ENCODE data around the gene PLLP. TPM values are rescaled to one million over a fixed set of nuclear protein-coding genes. Genes with fewer than 3 reads are reported as not detected.

The PLLP gene
- total RNA-seq, 1 donor from 2014 or later, result 0.86 TPM

GRCh38 chr16:57284952-57285363, 486 bp upstream of the PLLP start:
- H3K27me3 ChIP-seq, result peaks cover 48% of the 10 kb centered on the region

GRCh38 chr16:57283959-57284208, 588 bp downstream of the PLLP start:
- Mint-ChIP-seq H3K36me3 (no peaks in the 10 kb centered on the region), H3K27me3 (ENCODE audit: insufficient read depth, low read depth) (peaks cover 31% of the 10 kb centered on the region), H3K4me1 (no peaks in the 10 kb centered on the region), H3K4me3 (peak overlapping the region; percentile 84), H3K9me3 (no peaks in the 10 kb centered on the region), H3K27ac (no peak overlapping the region)
- peak overlapping the region; percentile 96 for H2AFZ ChIP-seq (replicated peaks)
- H3F3A ChIP-seq (ENCODE audit: low read depth), result no peaks in the 10 kb centered on the region
- H3K27ac ChIP-seq, result no peak overlapping the region
- H3K36me3 ChIP-seq, result no peaks in the 10 kb centered on the region
- H3K9me3 ChIP-seq (ENCODE audit: low read depth), result no peaks in the 10 kb centered on the region
- H3K4me3 ChIP-seq, result peak overlapping the region; percentile 72
- H4K20me1 ChIP-seq (ENCODE audit: low read depth), result no peaks in the 10 kb centered on the region
- H3K9ac ChIP-seq, result no peak overlapping the region
- H3K79me2 ChIP-seq (ENCODE audit: low read depth), result no peaks in the 10 kb centered on the region
- peak overlapping the region; percentile 81 for H3K4me2 ChIP-seq
- no peak for DNase-seq (ENCODE audit: low spot score)
- H3K27me3 ChIP-seq, result peaks cover 48% of the 10 kb centered on the region
- no peak for TF ChIP-seq EZH2phosphoT487 (IDR thresholded peaks at IDR 0.05)
- no peak for TF ChIP-seq EZH2 (IDR thresholded peaks at IDR 0.05)
- TF ChIP-seq CTCF (IDR thresholded peaks at IDR 0.05), result no peak
- no peaks in the 10 kb centered on the region for H3K4me1 ChIP-seq

More at GRCh38 chr16:57284952-57285363, 486 bp upstream of the PLLP start:
- H3K9ac ChIP-seq, result no peak overlapping the region
- Mint-ChIP-seq H3K9me3 (no peaks in the 10 kb centered on the region), H3K36me3 (no peaks in the 10 kb centered on the region), H3K27ac (no peak overlapping the region), H3K4me1 (peaks cover 6% of the 10 kb centered on the region), H3K27me3 (ENCODE audit: insufficient read depth, low read depth) (peaks cover 31% of the 10 kb centered on the region), H3K4me3 (peak overlapping the region; percentile 79)
- H3K9me3 ChIP-seq (ENCODE audit: low read depth), result no peaks in the 10 kb centered on the region
- no peaks in the 10 kb centered on the region for H3K36me3 ChIP-seq
- DNase-seq (ENCODE audit: low spot score), result no peak
- no peak overlapping the region for H3K27ac ChIP-seq
- H4K20me1 ChIP-seq (ENCODE audit: low read depth), result no peaks in the 10 kb centered on the region
- peak overlapping the region; percentile 96 for H2AFZ ChIP-seq (replicated peaks)
- H3K4me3 ChIP-seq, result peak overlapping the region; percentile 72
- H3K4me2 ChIP-seq, result peak overlapping the region; percentile 81
- H3F3A ChIP-seq (ENCODE audit: low read depth), result peaks cover under 1% of the 10 kb centered on the region
- no peaks in the 10 kb centered on the region for H3K79me2 ChIP-seq (ENCODE audit: low read depth)
- no peak for TF ChIP-seq EZH2 (IDR thresholded peaks at IDR 0.05)
- H3K4me1 ChIP-seq, result peaks cover 6% of the 10 kb centered on the region

GRCh38 chr16:57283214-57283958, 1.1 kb downstream of the PLLP start:
- no peak overlapping the region for H3K27ac Mint-ChIP-seq
- H3K79me2 ChIP-seq (ENCODE audit: low read depth), result no peaks in the 10 kb centered on the region

More at GRCh38 chr16:57283214-57283958, 1.1 kb downstream of the PLLP start:
- no peak for DNase-seq (ENCODE audit: low spot score)
- Mint-ChIP-seq H3K27me3 (ENCODE audit: insufficient read depth, low read depth) (peaks cover 31% of the 10 kb centered on the region), H3K36me3 (no peaks in the 10 kb centered on the region), H3K9me3 (no peaks in the 10 kb centered on the region), H3K4me3 (peak overlapping the region; percentile 84), H3K4me1 (no peaks in the 10 kb centered on the region)
- H3K4me3 ChIP-seq, result no peak overlapping the region
- TF ChIP-seq EZH2 (IDR thresholded peaks at IDR 0.05), result no peak
- no peak for TF ChIP-seq CTCF (IDR thresholded peaks at IDR 0.05)
- TF ChIP-seq EZH2phosphoT487 (IDR thresholded peaks at IDR 0.05), result no peak
- H4K20me1 ChIP-seq (ENCODE audit: low read depth), result no peaks in the 10 kb centered on the region
- H3K4me1 ChIP-seq, result no peaks in the 10 kb centered on the region
- H3K36me3 ChIP-seq, result no peaks in the 10 kb centered on the region
- peaks cover 48% of the 10 kb centered on the region for H3K27me3 ChIP-seq
- no peak overlapping the region for H3K27ac ChIP-seq
- no peaks in the 10 kb centered on the region for H3K9me3 ChIP-seq (ENCODE audit: low read depth)
- no peaks in the 10 kb centered on the region for H3F3A ChIP-seq (ENCODE audit: low read depth)
- H3K9ac ChIP-seq, result no peak overlapping the region
- no peak overlapping the region for H2AFZ ChIP-seq (replicated peaks)
- H3K4me2 ChIP-seq, result peak overlapping the region; percentile 81
